Measurements from ENCODE around the gene TSPAN9. TPM values are rescaled to one million over a fixed set of nuclear protein-coding genes. Genes with fewer than 3 reads are reported as not detected.

TSPAN9 gene
- total RNA-seq, 1 donor from 2014 or later, result 81.2 TPM

GRCh38 chr12:3279832-3280231, 202.7 kb downstream of the TSPAN9 start:
- no peak for DNase-seq
- H3K4me3 ChIP-seq, result no peak overlapping the region
- intact Hi-C loops (cut with DNase I), result loop anchor here (10.0 kb wide), 1 partner anchor 205 kb away; the partner anchor contains the start of gene TSPAN9
- no peak for ATAC-seq
- H3K27me3 ChIP-seq, result no peaks in the 10 kb centered on the region
- no peak overlapping the region for H3K27ac ChIP-seq
- TF ChIP-seq CTCF (IDR thresholded peaks at IDR 0.05), result no peak
- H3K9me3 ChIP-seq, result no peaks in the 10 kb centered on the region
- H3K36me3 ChIP-seq, result peaks cover 22% of the 10 kb centered on the region
- H3K4me1 ChIP-seq, result no peaks in the 10 kb centered on the region

GRCh38 chr12:3280967-3281366, 203.8 kb downstream of the TSPAN9 start:
- H3K9me3 ChIP-seq, result no peaks in the 10 kb centered on the region
- DNase-seq (no peak), ATAC-seq (no peak)
- TF ChIP-seq CTCF (IDR thresholded peaks at IDR 0.05), result no peak
- H3K27ac ChIP-seq, result no peak overlapping the region
- no peaks in the 10 kb centered on the region for H3K4me1 ChIP-seq
- peaks cover 22% of the 10 kb centered on the region for H3K36me3 ChIP-seq
- H3K4me3 ChIP-seq, result no peak overlapping the region
- no peaks in the 10 kb centered on the region for H3K27me3 ChIP-seq
- intact Hi-C loops (cut with DNase I), result no loop called here

- Histone ChIP-seq H3K27ac (no peak overlapping the region), H3K4me1 (no peaks in the 10 kb centered on the region), H3K27me3 (no peaks in the 10 kb centered on the region), H3K9me3 (no peaks in the 10 kb centered on the region), H3K4me3 (no peak overlapping the region), H3K36me3 (peaks cover 22% of the 10 kb centered on the region)
- intact Hi-C loops (cut with DNase I), result no loop called here
- DNase-seq (no peak), ATAC-seq (no peak)
- TF ChIP-seq CTCF (IDR thresholded peaks at IDR 0.05), result no peak
Measured at GRCh38 chr12:3281588-3282383, 204.6 kb downstream of the TSPAN9 start.

DNA sequence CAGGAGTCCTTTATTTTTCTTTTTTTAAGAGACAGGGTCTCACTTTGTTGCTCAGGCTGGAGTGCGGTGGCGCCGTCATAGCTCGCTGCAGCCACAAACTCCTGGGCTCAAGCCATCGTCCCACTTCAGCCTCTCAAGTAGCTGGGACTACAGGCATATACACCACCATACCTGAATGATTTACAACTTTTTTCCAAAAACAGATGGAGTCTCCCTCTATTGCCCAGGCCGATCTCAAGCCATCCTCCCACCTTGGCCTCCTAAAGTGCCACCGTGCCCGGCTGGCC, 205.1 kb downstream of the TSPAN9 start:
- Histone ChIP-seq H3K27me3 (no peaks in the 10 kb centered on the region), H3K36me3 (peaks cover 22% of the 10 kb centered on the region), H3K9me3 (no peaks in the 10 kb centered on the region), H3K27ac (no peak overlapping the region), H3K4me3 (no peak overlapping the region), H3K4me1 (no peaks in the 10 kb centered on the region)
- ATAC-seq (no peak), DNase-seq (no peak)
- TF ChIP-seq CTCF (IDR thresholded peaks at IDR 0.05), result no peak
- intact Hi-C loops (cut with DNase I), result no loop called here

DNA sequence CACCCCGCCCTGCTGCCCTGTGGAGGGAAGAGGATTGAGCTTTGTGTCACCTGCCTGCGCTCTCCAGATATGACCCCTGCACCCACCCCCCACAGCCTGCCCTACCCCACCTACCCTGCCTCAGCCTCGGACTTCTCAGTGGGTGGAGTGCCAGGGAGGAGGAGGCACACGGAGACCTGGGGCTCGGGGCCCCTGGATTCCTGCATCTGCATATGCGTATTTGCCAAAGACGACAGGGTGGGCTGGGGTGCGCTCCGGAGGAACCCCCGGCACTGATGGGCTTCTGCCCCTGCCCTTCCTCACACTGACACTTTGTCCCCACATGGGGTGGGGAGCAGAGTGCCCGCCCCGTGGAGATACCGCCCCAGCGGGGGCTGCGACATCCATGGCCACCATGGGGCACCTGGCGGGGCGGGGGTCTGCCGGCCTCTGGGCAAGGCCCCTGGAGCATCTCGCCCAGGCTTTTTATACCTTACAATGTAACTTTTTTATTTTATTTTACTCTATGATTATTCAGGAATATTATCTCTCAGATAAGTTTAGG, 206.0 kb downstream of the TSPAN9 start:
- Histone ChIP-seq H3K4me3 (no peak overlapping the region), H3K36me3 (peaks cover 22% of the 10 kb centered on the region), H3K9me3 (no peaks in the 10 kb centered on the region), H3K27me3 (no peaks in the 10 kb centered on the region), H3K27ac (no peak overlapping the region), H3K4me1 (no peaks in the 10 kb centered on the region)
- intact Hi-C loops (cut with DNase I), result no loop called here
- DNase-seq (no peak), ATAC-seq (no peak)
- no peak for TF ChIP-seq CTCF (IDR thresholded peaks at IDR 0.05)

Data from upper lobe of right lung (tissue), 1 donor.